Testis (tissue), 2 donors: Measurements from ENCODE around the gene XNDC1N.

Experiments
- CTCF ChIP-seq, 3 experiments: fragments of 450-650 bp in 2 of 3; fragments of 200-600 bp in 1 of 3; sonication (generic) in 1 of 3; IDR thresholded peaks; one replicate each; pipeline ENCODE4 v1.5.1; 2016 to 2019; ENCODE audit warnings: antibody characterized with exemption in 3 of 3, mild to moderate bottlenecking in 2 of 3, moderate library complexity in 1 of 3
- POLR2A ChIP-seq: fragments of 450-650 bp; IDR thresholded peaks from one replicate; pipeline ENCODE4 v1.6.1; 2017; ENCODE audit warnings: antibody characterized with exemption, mild to moderate bottlenecking, moderate library complexity

- TF ChIP-seq CTCF (IDR thresholded peaks at IDR 0.05) (no peak), POLR2A (no peak)
These were observed 13.7 kb downstream of the XNDC1N start for GRCh38 chr11:71914617-71915189.
